Parathyroid adenoma (tissue), 2 donors: ENCODE measurements around the gene NUP160.
"Not testable (repeated sequence)": the region's sequence is repeated elsewhere in the genome, so short reads cannot be mapped to it uniquely, and the experiment has no call there.

Experiments
- H2AFZ ChIP-seq: fragments of 300-600 bp; sonication (generic); one replicate; pipeline ENCODE4 v1.7.0; 2017; ENCODE audit warnings: antibody characterized with exemption, mild to moderate bottlenecking
- H3K27ac ChIP-seq: fragments of 300-600 bp; sonication (generic); one replicate; pipeline ENCODE4 v1.7.0; 2017
- H3K27me3 ChIP-seq: fragments of 300-600 bp; sonication (generic); one replicate; pipeline ENCODE4 v1.7.0; 2017; ENCODE audit warnings: low read length; ENCODE audit not compliant: control insufficient read depth, insufficient read depth
- H3K36me3 ChIP-seq: fragments of 300-600 bp; sonication (generic); one replicate; pipeline ENCODE4 v1.7.0; 2017; ENCODE audit warnings: low read length; ENCODE audit not compliant: control insufficient read depth, insufficient read depth
- H3K4me1 ChIP-seq: fragments of 300-600 bp; sonication (generic); one replicate; pipeline ENCODE4 v1.7.0; 2017; ENCODE audit warnings: control low read depth
- H3K4me2 ChIP-seq: fragments of 300-600 bp; sonication (generic); one replicate; pipeline ENCODE4 v1.7.0; 2017; ENCODE audit warnings: low read length
- H3K4me3 ChIP-seq: fragments of 300-600 bp; sonication (generic); one replicate; pipeline ENCODE4 v1.7.0; 2017; ENCODE audit warnings: low read depth, low read length
- H3K79me2 ChIP-seq: fragments of 300-600 bp; sonication (generic); one replicate; pipeline ENCODE4 v1.7.0; 2017; ENCODE audit warnings: control low read depth
- H3K9ac ChIP-seq: fragments of 300-600 bp; sonication (generic); one replicate; pipeline ENCODE4 v1.7.0; 2017; ENCODE audit warnings: mild to moderate bottlenecking
- H3K9me3 ChIP-seq: fragments of 300-600 bp; sonication (generic); one replicate; pipeline ENCODE4 v1.7.0; 2017; ENCODE audit warnings: low read length; ENCODE audit not compliant: control insufficient read depth
- TF ChIP-seq, protein P1 (sequence below): fragments of 300-600 bp; sonication (generic); IDR thresholded peaks from one replicate; pipeline ENCODE4 v1.7.0; 2017; ENCODE audit warnings: antibody characterized with exemption, mild to moderate bottlenecking
- donor health status: primary hyperparathyroidism.

NUP160 gene

DNA sequence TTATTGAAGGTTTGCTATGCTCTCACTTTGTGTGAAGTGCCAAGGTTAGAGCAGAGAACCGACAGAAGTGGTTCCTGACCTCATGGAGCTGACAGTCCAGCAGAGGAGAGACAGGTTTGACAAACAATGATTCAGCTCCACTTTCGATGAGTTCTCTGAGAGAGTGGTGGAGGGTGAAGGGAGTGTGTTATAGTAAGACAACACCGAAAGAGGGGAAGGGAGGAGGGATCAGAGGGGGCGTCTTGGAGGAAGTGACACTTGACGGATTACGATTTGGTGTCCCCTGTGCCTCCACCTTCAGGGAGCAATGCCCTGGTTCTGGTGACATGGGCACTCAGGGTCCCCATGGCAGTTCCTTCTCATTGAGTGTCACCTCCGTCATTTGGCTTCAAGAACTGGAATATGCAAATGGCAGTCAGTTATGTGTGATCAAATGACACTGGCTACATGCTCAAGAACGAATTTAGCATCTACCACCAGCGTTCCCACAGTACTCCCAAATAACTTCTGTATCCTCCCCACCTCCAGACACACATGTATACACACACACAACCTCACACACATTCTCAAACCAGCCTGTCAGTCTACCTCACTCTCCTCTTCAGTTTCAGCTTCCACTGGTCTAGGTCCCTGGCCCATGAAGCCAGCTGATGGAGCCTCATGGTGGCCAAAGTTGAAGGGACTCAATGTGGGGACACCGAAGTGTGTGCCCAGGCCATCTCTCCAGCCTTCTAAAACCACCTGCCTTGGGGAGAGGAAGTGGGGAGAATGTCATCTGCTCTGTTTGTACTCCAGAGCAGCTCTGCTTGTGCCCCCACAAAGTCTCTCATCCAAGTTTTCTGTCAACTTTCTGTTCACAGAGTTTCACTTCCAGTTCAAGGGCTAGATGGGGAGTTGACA, 31.4 kb upstream of the NUP160 start:
- Histone ChIP-seq H2AFZ (no peak overlapping the region), H3K36me3 (no peaks in the 10 kb centered on the region), H3K9me3 (no peaks in the 10 kb centered on the region), H3K27me3 (no peaks in the 10 kb centered on the region), H3K9ac (no peak overlapping the region), H3K4me3 (no peak overlapping the region), H3K4me2 (no peak overlapping the region), H3K27ac (no peak overlapping the region), H3K79me2 (no peaks in the 10 kb centered on the region), H3K4me1 (no peaks in the 10 kb centered on the region)
- TF ChIP-seq, protein P1, sequence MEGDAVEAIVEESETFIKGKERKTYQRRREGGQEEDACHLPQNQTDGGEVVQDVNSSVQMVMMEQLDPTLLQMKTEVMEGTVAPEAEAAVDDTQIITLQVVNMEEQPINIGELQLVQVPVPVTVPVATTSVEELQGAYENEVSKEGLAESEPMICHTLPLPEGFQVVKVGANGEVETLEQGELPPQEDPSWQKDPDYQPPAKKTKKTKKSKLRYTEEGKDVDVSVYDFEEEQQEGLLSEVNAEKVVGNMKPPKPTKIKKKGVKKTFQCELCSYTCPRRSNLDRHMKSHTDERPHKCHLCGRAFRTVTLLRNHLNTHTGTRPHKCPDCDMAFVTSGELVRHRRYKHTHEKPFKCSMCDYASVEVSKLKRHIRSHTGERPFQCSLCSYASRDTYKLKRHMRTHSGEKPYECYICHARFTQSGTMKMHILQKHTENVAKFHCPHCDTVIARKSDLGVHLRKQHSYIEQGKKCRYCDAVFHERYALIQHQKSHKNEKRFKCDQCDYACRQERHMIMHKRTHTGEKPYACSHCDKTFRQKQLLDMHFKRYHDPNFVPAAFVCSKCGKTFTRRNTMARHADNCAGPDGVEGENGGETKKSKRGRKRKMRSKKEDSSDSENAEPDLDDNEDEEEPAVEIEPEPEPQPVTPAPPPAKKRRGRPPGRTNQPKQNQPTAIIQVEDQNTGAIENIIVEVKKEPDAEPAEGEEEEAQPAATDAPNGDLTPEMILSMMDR = no peak

DNA sequence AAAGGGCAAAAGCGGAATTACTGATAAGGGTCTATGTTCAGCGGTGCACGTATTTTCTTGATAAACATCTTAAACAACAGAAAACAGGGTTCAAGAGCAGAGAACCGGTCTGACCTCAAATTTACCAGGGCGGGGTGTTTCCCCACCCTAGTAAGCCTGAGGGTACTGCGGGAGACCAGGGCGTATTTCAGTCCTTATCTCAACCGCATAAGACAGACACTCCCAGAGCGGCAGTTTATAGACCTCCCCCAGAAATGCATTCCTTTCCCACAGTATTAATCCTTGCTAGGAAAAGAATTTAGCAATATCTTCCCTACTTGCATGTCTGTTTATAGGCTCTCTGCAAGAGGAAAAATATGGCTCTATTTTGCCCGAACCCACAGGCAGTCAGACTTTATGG, 27.7 kb upstream of the NUP160 start:
- H2AFZ ChIP-seq, H3K27ac ChIP-seq, H3K4me1 ChIP-seq, H3K36me3 ChIP-seq, H3K9me3 ChIP-seq, H3K4me2 ChIP-seq, H3K27me3 ChIP-seq, H3K9ac ChIP-seq, H3K79me2 ChIP-seq, H3K4me3 ChIP-seq: not testable (repeated sequence)

DNA sequence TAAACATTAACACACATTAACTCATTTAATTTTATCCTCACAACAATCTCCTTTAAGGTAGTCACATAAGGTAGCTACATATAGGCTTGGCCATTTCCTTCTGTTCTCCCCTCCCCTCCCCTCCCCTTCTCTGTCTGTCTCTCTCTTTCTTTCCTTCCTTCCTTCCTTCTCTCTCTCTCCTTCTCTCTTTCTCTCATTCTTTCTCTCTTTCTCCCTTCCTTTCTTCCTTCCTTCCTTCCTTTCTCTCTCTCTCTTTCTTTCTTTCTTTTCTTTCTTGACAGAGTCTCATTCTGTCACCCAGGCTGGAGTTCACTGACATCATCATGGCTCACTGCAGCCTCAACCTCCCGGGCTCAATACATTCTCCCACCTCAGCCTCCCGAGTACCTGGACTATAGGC, 22.3 kb upstream of the NUP160 start:
- Histone ChIP-seq H3K9ac (no peak overlapping the region), H3K79me2 (no peaks in the 10 kb centered on the region), H2AFZ (no peak overlapping the region), H3K4me2 (no peak overlapping the region), H3K36me3 (no peaks in the 10 kb centered on the region), H3K9me3 (no peaks in the 10 kb centered on the region), H3K27ac (no peak overlapping the region), H3K4me3 (no peak overlapping the region), H3K27me3 (no peaks in the 10 kb centered on the region), H3K4me1 (no peaks in the 10 kb centered on the region)
- TF ChIP-seq, protein P1 = no peak

DNA sequence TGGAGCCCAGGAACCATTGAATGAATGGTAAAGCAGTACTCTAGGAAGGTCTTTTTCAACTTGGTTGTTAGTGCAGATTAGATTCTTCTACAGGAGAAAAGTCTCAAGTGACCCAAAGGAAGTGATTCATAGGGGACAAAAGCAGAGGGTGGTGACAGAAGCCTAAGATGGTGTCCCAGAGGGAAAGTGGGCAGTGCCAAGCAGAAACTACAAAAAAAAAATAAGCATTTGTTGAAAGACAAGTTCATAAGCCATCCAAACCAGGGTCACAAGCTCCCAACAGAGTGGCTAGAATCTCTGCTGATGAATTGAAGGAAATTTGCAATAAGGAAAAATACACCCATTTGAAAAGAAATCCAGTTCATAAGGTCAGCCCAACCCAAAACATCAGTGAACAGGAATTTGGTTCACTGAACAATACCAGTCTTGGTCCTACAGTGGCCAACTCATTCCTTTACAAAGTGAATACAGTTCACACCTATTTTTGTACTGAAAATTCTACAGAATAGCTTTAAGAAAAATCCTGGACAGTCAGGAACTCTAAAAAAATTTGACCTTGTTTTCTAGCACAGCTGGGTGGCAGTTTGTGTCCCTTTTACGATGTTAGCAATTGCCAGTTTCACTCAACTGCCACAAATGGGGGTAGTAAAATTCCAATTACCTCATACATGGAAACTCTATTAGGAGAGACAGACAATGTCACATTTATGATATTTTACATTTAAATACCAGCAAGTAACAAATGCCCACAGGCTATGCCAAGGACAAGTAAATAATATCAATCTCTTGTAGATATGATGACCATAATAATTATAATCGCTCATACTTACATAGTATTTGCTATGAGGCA, 21.6 kb upstream of the NUP160 start:
- Histone ChIP-seq H3K9me3 (no peaks in the 10 kb centered on the region), H3K27me3 (no peaks in the 10 kb centered on the region), H3K4me3 (no peak overlapping the region), H3K9ac (no peak overlapping the region), H3K36me3 (no peaks in the 10 kb centered on the region), H3K27ac (no peak overlapping the region), H3K4me2 (no peak overlapping the region), H3K4me1 (no peaks in the 10 kb centered on the region), H2AFZ (no peak overlapping the region), H3K79me2 (no peaks in the 10 kb centered on the region)
- TF ChIP-seq, protein P1 = no peak

DNA sequence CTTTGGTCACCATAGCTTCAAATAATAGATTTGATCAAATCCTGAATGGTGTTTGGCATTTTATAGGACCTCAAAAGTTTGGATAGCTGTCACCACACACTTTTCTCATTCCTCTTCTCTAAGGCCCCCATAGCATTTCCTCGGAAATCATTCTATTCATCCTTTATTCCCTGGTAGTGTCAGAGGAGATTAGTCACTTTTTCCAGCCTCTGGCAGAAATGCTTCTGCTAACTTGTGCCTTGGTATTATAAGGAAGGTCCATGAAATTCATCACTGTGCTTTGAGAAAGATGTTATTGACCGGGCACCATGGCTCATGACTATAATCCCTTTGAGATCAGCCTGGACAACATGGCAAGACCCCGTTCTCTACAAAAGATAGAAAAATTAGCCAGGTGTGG, 19.7 kb upstream of the NUP160 start:
- Histone ChIP-seq H3K79me2 (no peaks in the 10 kb centered on the region), H3K27me3 (no peaks in the 10 kb centered on the region), H2AFZ (no peak overlapping the region), H3K9me3 (no peaks in the 10 kb centered on the region), H3K36me3 (no peaks in the 10 kb centered on the region), H3K4me1 (no peaks in the 10 kb centered on the region), H3K4me2 (no peak overlapping the region), H3K9ac (no peak overlapping the region), H3K27ac (no peak overlapping the region), H3K4me3 (no peak overlapping the region)
- TF ChIP-seq, protein P1 = no peak

DNA sequence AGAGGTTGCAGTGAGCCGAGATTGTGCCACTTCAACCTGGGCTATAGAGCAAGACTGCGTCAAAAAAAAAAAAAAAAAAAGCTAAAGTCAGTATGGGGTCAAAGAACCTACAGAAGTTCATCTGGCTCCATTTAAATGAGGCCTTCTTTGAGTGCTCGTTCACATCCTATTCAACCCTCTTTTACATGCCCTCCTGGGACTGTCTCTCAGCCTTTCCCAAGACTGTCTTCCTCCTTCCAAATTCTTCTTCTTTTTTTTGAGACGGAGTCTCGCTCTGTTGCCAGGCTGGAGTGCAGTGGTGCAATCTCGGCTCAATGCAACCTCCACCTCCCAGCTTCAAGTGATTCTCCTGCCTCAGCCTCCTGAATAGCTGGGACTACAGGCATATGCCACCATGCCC, 18.7 kb upstream of the NUP160 start:
- H2AFZ ChIP-seq, H3K9ac ChIP-seq, H3K9me3 ChIP-seq, H3K4me2 ChIP-seq, H3K4me3 ChIP-seq, H3K4me1 ChIP-seq, H3K27me3 ChIP-seq, H3K27ac ChIP-seq, H3K79me2 ChIP-seq, H3K36me3 ChIP-seq: not testable (repeated sequence)
